Hypothalamus (tissue), 51 donors: ENCODE measurements around the gene EGR1.
A peak's percentile ranks its signal among the peaks of the same experiment; 100 is the strongest.
"Not testable (repeated sequence)": the region's sequence is repeated elsewhere in the genome, so short reads cannot be mapped to it uniquely, and the experiment has no call there.

Experiments
- DNase-seq, 51 donors: peaks; one replicate each; lab custom pipeline; 2025; lab: John Stamatoyannopoulos, UW

Gene EGR1

GRCh38 chr5:138503487-138504270 lies 38.4 kb downstream of the EGR1 start:
- DNase-seq: peak in 23 of 51 donors; percentile 3 to 62 (median 27)

- peak in 18 of 51 donors; percentile 3 to 54 (median 22) for DNase-seq
Measured at GRCh38 chr5:138504799-138505198, 39.5 kb downstream of the EGR1 start.

- no peak for DNase-seq
Measured at GRCh38 chr5:138506370-138507306, 41.4 kb downstream of the EGR1 start.

GRCh38 chr5:138507485-138507884 lies 42.2 kb downstream of the EGR1 start:
- DNase-seq: not testable (repeated sequence)

- DNase-seq: no peak
Measured at GRCh38 chr5:138508958-138509357, 43.7 kb downstream of the EGR1 start.

GRCh38 chr5:138514021-138514420 lies 48.7 kb downstream of the EGR1 start:
- DNase-seq: no peak

GRCh38 chr5:138515556-138516245 lies 50.4 kb downstream of the EGR1 start:
- no peak for DNase-seq

GRCh38 chr5:138517437-138517836 lies 52.2 kb downstream of the EGR1 start:
- no peak for DNase-seq
